Smooth muscle cell (in vitro differentiated cells): ENCODE data around the gene NHLRC1. TPM values are rescaled to one million over a fixed set of nuclear protein-coding genes. Genes with fewer than 3 reads are reported as not detected.

Experiments used
- DNase-seq: peaks from one replicate; lab custom pipeline; 2025; ENCODE audit not compliant: unreplicated experiment; lab: John Stamatoyannopoulos, UW
- H2AFZ ChIP-seq: fragments of 200-600 bp; sonication (generic); 2 replicates; pipeline ENCODE4 v1.6.0; 2016; ENCODE audit warnings: antibody characterized with exemption, low read depth, mild to moderate bottlenecking
- H3F3A ChIP-seq: fragments of 200-600 bp; sonication (generic); 2 replicates; pipeline ENCODE4 v1.6.0; 2017; ENCODE audit warnings: antibody characterized with exemption, low read depth
- H3K27ac ChIP-seq: fragments of 200-600 bp; sonication (generic); 2 replicates; pipeline ENCODE4 v1.5.1; 2016; ENCODE audit warnings: low read depth, mild to moderate bottlenecking
- H3K27me3 ChIP-seq: fragments of 200-600 bp; sonication (generic); 2 replicates; pipeline ENCODE4 v1.6.1; 2016; ENCODE audit warnings: low read depth, mild to moderate bottlenecking
- H3K36me3 ChIP-seq: fragments of 200-600 bp; sonication (generic); 2 replicates; pipeline ENCODE4 v1.5.1; 2016; ENCODE audit warnings: low read depth
- H3K4me1 ChIP-seq: fragments of 200-600 bp; sonication (generic); 2 replicates; pipeline ENCODE4 v1.5.1; 2016; ENCODE audit warnings: low read depth
- H3K4me2 ChIP-seq: fragments of 200-600 bp; sonication (generic); 2 replicates; pipeline ENCODE4 v1.6.0; 2016; ENCODE audit warnings: mild to moderate bottlenecking
- H3K4me3 ChIP-seq: fragments of 200-600 bp; sonication (generic); 2 replicates; pipeline ENCODE4 v1.5.1; 2016; ENCODE audit warnings: mild to moderate bottlenecking
- H3K79me2 ChIP-seq: fragments of 200-600 bp; sonication (generic); 2 replicates; pipeline ENCODE4 v1.6.0; 2016; ENCODE audit warnings: low read depth, mild to moderate bottlenecking
- H3K9ac ChIP-seq: fragments of 200-600 bp; sonication (generic); 2 replicates; pipeline ENCODE4 v1.6.0; 2016; ENCODE audit warnings: low read depth
- H3K9me3 ChIP-seq: fragments of 200-600 bp; sonication (generic); replicated peaks from 2 replicates; pipeline ENCODE4 v1.5.1; 2016; ENCODE audit warnings: low read depth
- H4K20me1 ChIP-seq: fragments of 200-600 bp; sonication (generic); 2 replicates; pipeline ENCODE4 v1.6.0; 2016; ENCODE audit warnings: low read depth
- WGBS: methylation state at CpG from one replicate; pipeline ENCODE4 v1.1.7; 2016; ENCODE audit warnings: low lambda C conversion rate; 5-methylcytosine and 5-hydroxymethylcytosine counted together
- polyA plus RNA-seq: library from polyadenylated mRNA; unstranded; fragments of >200 nt; fragmentation: Nextera tagmentation; extraction: Ambion mirVana; gene quantifications from 2 replicates; pipeline ENCODE4 v1.2.1, GENCODE V29; 2016
- total RNA-seq: library from RNA; depleted of rRNA; stranded (reverse); fragments of >200 nt; gene quantifications from 2 replicates; pipeline ENCODE4 v1.2.3, GENCODE V29; 2014
- TF ChIP-seq, protein P1 (sequence below): fragments of 200-600 bp; sonication (generic); IDR thresholded peaks from 2 replicates; pipeline ENCODE4 v1.5.1; 2017; ENCODE audit warnings: borderline replicate concordance, mild to moderate bottlenecking, antibody characterized with exemption; ENCODE audit not compliant: insufficient read depth, poor library complexity, severe bottlenecking

The NHLRC1 gene
- total and polyA plus RNA-seq, 2 experiments from 2014 or later = 0.42 to 0.85 TPM

DNA sequence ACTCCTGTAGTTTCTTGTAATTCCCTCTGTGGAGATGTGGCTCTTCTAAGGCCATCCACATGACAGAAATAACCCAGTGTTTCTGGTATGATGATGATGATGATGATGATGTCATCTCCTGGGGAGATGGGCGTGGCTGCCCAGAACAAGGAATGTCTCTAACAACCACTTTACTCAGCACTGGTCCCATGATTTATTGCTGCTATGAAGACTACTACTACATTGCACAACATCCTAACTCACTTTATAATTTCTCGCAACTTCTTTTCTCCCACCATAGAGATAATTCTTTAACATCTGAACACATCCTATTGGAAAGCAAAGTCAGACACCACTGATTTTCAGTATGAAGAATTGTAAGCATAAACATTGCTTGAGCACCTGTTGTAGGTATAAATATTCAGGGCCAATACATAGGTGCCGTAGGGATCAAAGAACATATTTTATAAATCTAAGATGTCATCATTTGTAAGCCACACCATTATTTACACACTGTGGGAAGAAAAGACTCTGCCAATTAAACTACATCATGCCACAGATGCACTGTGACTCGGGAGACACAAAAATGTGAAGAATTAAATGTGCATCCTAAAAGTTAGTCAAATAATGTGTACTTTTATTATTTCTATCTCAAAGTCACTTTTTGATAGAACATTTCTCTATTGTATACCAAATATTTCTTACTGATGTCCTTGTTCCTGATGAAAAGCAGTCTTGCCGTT, 26.0 kb upstream of the NHLRC1 start:
- DNase-seq = no peak
- peak overlapping the region; percentile 72 for H3K27ac ChIP-seq
- peak overlapping the region; percentile 21 for H3K9ac ChIP-seq

DNA sequence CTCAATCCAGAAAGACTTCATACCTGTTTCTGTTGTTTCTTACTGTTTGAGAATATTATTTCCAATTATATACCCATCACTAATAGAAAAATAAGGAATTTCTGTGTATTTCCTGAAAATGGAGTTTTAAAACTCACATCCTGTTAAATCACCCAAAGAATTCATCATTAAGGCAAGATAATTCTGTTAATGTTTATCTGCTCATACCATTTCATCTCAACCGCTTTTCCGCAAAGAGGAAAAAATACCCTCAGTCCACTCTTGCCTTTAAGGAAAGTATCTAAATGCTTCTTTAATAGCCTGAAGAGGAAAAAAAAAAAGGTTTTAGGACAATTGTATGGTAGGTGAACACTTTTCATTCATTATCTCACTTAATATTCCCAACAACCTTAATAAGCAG, 25.1 kb upstream of the NHLRC1 start:
- Histone ChIP-seq H3F3A (no peaks in the 10 kb centered on the region), H3K9me3 (no peaks in the 10 kb centered on the region), H3K9ac (peak overlapping the region; percentile 21), H3K4me1 (no peaks in the 10 kb centered on the region), H3K4me3 (no peak overlapping the region), H3K79me2 (no peaks in the 10 kb centered on the region), H3K36me3 (no peaks in the 10 kb centered on the region), H3K4me2 (no peak overlapping the region), H3K27ac (peak overlapping the region; percentile 72), H2AFZ (no peak overlapping the region), H3K27me3 (no peaks in the 10 kb centered on the region), H4K20me1 (no peaks in the 10 kb centered on the region)
- no peak for DNase-seq
- 93% methylated on average over 2 of the region's 2 CpGs for WGBS
- TF ChIP-seq, protein P1, sequence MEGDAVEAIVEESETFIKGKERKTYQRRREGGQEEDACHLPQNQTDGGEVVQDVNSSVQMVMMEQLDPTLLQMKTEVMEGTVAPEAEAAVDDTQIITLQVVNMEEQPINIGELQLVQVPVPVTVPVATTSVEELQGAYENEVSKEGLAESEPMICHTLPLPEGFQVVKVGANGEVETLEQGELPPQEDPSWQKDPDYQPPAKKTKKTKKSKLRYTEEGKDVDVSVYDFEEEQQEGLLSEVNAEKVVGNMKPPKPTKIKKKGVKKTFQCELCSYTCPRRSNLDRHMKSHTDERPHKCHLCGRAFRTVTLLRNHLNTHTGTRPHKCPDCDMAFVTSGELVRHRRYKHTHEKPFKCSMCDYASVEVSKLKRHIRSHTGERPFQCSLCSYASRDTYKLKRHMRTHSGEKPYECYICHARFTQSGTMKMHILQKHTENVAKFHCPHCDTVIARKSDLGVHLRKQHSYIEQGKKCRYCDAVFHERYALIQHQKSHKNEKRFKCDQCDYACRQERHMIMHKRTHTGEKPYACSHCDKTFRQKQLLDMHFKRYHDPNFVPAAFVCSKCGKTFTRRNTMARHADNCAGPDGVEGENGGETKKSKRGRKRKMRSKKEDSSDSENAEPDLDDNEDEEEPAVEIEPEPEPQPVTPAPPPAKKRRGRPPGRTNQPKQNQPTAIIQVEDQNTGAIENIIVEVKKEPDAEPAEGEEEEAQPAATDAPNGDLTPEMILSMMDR = no peak

More for the DNA sequence above, 26.0 kb upstream of the NHLRC1 start:
- Histone ChIP-seq H3K36me3 (no peaks in the 10 kb centered on the region), H3K9me3 (no peaks in the 10 kb centered on the region), H4K20me1 (no peaks in the 10 kb centered on the region), H3K79me2 (no peaks in the 10 kb centered on the region), H3F3A (peaks cover 4% of the 10 kb centered on the region), H3K4me1 (peaks cover 3% of the 10 kb centered on the region), H3K4me2 (no peak overlapping the region), H3K4me3 (no peak overlapping the region), H2AFZ (no peak overlapping the region), H3K27me3 (no peaks in the 10 kb centered on the region)
- 89% methylated on average over 5 of the region's 5 CpGs for WGBS
- TF ChIP-seq, protein P1 = no peak

DNA sequence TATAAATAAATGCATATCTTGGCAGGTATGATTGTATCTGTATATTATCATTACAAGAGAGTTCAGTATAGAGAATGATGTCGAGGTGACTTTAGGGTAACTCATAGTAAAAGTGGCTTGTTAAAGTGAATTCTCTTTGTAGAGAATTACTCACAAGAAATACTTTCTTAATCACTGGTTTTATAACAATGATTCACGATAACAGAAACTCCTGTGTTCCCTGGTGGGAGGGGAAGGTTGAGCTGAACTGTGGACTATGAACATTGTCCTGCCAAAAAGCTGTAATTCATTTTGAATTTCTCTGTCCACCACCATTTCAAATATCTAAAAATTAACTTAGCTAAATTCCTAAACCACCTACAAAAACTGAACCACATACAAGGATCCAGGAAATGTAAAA, 24.7 kb upstream of the NHLRC1 start:
- H3K27ac ChIP-seq = peak overlapping the region; percentile 72
- no peak overlapping the region for H3K9ac ChIP-seq
- no peaks in the 10 kb centered on the region for H3K79me2 ChIP-seq
- H3K27me3 ChIP-seq = no peaks in the 10 kb centered on the region
- no peak for DNase-seq
- H3F3A ChIP-seq = no peaks in the 10 kb centered on the region
- no peaks in the 10 kb centered on the region for H3K4me1 ChIP-seq
- H2AFZ ChIP-seq = no peak overlapping the region
- H3K4me2 ChIP-seq = no peak overlapping the region
- H4K20me1 ChIP-seq = no peaks in the 10 kb centered on the region
- TF ChIP-seq, protein P1 = no peak
- no peaks in the 10 kb centered on the region for H3K9me3 ChIP-seq
- no peaks in the 10 kb centered on the region for H3K36me3 ChIP-seq
- no peak overlapping the region for H3K4me3 ChIP-seq
- WGBS = 86% methylated on average over 2 of the region's 2 CpGs

DNA sequence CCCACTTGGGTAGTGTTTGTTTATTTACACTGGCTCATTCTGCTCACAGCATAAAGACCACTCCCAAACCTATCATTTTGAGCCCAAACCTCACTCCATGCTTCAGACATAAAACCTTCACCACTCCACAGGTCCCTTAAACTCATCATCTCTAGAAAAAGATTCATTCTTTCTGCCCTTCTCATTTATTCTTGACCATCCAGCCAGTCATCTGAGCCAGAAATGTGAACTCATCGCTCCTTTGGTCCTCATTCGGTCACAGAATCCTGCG, 20.0 kb upstream of the NHLRC1 start:
- DNase-seq = no peak
- Histone ChIP-seq H2AFZ (no peak overlapping the region), H3K9me3 (no peaks in the 10 kb centered on the region), H3K4me2 (no peak overlapping the region), H3K79me2 (no peaks in the 10 kb centered on the region), H3K27ac (no peak overlapping the region), H3K36me3 (no peaks in the 10 kb centered on the region), H3K9ac (no peak overlapping the region), H4K20me1 (no peaks in the 10 kb centered on the region), H3K4me1 (no peaks in the 10 kb centered on the region), H3K4me3 (no peak overlapping the region), H3F3A (no peaks in the 10 kb centered on the region), H3K27me3 (no peaks in the 10 kb centered on the region)
- TF ChIP-seq, protein P1 = no peak
- WGBS = 95% methylated on average over 3 of the region's 3 CpGs
